EH (cell line): ENCODE measurements around the gene RBFOX2.
"Not testable (repeated sequence)": the region's sequence is repeated elsewhere in the genome, so short reads cannot be mapped to it uniquely, and the experiment has no call there.

Experiments
- DNase-seq: peaks from one replicate; pipeline ENCODE4 v3.0.0-alpha.2; 2015; ENCODE audit warnings: low read depth

The RBFOX2 gene

DNA sequence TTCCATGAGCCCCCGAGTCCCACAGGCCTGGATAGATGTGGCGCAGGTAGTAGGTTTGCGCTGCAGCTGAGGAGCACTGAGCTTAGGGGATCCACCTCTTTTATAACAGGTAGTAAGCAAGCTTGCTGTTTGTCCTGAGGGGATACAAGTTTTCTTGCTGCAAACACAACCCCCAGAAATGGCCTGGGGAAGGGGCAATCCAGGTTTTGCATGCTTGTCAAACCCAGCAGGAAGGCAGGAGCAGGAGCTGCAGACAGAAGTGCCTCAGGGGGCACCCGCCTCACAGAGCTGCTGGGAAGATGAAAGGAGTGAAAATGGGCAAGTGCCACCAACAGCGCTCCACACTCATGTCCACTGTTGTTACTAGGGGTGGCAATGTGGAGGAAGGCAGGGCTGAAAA is 292.5 kb downstream of the RBFOX2 start:
- no peak for DNase-seq

DNA sequence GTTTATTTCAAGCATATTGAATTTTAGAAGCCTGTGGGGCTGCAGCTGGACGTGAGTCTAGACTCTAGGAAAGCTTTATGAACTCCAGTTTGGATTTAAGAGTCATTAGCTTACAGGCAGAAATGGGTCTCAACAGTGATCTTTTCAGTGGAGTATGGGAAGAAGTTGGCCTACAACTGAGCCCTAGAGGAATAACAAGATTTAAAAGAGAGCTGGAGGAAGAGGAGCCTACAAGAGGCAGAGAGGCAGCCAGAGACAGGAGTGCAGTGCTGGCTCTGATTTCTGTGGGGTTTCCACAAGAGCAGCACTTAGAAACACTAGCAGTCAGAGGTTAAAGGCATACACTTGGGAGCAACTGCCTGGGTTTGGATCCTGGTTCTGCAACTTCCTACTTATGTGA is 293.1 kb downstream of the RBFOX2 start:
- no peak for DNase-seq

DNA sequence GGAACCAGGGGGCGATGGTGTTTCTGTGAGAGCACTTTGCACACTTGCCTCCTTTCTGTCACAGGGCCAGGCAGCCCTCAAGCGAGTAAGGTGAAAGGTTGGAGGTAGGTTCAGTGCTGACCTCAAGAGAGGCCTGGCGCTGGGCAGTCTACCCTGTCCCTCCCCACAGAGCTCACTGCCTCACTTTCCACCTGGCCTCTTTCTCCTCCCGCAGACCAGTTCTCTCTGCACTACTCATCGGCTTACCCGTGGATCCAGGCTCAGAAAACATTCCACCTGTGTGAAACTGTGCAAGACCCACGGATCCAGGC is 294.2 kb downstream of the RBFOX2 start:
- DNase-seq: no peak

DNA sequence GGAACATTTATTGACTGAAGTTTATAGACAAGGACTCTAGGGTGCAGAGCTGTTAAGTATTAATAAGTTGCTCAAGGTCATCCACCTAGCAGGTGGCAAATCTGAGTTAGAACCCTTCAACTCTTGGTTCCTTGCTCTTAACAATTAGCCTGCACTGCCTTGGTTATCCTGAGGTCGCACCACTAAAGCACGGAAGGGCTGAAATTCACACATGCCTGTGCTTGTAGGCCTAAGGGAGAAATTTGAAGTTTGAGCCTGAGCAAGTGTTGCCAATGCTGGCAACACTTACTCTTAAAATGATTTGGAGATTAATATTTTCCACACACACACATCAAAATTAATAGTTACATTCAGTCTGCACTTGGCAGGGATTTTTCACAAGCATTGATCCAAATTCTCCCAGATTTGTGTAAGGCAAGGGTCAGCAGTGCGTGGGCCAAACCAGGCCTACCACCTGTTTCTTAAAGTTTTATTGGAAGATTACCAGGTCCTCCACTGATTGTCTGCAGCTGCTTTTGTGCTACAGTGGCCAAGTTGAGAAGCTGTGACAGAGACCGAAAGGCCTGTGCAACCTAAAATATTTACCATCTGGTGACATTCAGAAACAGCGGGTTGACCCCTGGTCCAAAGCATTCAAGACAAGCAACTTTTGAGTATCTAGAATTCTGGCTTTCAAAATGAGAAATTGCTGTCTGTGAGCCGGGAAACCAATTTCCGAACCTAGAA is 294.7 kb downstream of the RBFOX2 start:
- no peak for DNase-seq

DNA sequence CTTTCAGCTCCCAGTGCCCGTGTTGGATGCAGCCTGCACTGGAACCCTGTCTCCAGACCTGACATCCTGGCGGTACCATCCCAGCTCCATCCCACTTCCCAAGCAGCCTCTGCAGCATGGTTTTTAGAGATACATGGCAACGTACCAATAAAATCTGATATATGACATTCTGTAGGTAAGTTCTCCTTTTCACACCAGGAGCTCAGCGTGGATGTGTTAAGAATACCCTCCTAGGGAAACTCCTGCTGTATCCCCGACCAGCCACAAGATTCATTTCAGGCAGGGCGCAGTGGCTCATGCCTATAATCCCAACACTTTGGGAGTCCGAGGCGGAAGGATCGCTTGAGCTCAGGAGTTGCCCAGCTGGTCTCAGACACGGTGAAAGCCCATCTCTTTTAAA is 295.6 kb downstream of the RBFOX2 start:
- DNase-seq: no peak

DNA sequence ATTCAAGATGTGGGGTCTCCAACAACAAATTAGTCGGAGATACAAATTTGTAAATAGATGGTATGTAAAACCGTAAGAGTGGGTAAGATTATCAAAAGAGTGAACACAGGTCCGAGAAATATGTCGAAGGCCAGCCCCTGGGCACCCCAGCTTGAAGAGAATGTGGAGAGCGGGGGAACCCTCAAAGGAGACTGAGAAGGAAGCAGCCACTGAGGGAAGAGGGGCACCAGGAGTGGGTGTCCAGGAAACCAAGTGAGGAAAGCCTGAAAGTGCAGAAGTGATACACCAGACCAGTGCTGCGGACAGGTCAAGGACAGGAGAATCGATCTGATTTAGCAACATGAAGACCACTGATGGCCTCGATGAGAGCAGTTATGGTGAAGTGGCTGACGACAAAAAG is 296.5 kb downstream of the RBFOX2 start:
- DNase-seq: no peak

DNA sequence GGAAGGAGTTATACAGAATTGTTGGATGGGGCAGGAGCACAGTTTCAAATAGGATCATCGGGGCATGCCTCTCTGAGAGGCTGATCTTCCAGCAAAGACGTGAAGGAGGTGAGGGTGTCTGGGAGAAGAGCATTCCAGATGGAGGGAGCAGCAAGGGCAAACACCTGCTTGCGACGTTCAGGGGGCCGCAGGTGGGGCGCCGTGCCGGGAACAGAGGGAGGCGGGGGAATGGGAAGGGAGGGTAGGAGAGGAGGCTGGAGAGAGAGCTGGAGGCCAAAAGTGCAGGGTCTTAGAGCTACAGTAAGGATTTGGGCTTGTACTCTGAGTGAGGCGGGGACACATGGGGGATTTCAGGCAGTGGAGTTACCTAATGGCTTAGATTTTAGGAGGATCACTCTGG is 297.3 kb downstream of the RBFOX2 start:
- DNase-seq: no peak

DNA sequence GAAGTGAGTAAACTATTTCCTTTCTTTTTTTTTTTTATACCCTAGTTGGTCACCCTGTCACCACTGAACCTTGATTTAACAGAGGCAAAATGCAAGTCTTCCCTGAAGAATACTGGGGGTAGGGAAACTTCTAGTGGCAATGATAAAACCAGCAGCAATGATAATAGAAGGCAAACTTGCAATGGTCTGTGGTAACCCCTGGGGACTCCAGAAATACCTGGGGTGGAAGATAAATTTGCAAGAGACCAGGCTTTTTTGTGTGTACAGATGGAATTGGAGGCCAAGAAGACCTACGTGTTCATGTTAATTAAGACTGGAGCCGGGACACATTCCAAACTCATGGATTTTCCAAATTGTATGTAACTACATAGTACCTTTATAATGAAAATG is 299.3 kb downstream of the RBFOX2 start:
- no peak for DNase-seq

DNA sequence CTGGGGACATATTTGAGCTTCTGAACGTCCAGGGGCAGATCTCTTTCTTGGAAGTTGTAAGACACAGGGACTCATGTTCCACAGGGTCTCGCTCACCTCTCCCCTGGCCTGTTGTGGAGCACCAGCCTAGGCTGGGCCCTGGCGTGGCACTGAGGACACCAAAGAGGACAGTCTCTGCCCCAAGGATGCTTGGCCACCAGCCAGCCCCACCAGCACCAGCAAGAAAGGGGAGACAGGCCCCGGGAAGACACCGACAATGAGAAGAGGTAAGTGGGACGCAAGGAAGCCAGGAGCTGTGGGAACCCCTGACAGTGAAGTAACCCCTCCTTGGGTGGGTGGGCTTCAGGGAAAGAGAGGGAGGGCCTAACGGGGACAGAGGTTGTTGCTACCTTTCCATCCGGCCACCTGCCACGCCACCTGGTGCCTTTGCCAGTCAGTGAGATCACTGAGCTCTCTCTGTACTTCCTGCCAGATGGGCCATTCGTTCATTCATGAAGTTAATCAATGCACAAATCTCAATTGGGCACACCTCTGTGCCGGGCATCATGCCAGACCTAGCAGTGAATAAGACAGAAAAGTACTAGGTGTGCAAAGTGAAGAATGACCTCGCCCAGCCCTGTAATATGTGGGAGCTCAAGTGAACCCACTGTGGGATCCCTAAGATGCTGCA is 299.9 kb downstream of the RBFOX2 start:
- DNase-seq: no peak

DNA sequence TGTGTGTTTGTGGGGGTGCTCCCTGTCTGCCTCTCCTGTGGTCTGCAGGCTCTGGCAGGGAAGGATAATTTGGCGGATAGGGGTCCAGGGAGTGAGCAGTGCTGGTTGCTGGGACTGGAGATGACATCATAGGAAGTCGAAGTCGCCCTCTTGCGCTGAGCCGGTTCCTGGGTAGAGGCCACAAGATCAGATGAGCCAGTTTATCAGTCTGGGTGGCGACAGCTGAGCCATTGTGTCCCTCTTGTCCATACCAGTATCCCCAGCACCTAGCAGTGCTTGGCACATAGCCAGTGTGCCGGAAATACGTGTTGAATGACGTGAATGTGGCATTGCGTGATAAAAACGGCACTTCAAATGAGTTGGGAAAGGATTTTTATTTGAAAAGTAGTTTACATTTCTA is 301.2 kb downstream of the RBFOX2 start:
- DNase-seq: no peak

DNA sequence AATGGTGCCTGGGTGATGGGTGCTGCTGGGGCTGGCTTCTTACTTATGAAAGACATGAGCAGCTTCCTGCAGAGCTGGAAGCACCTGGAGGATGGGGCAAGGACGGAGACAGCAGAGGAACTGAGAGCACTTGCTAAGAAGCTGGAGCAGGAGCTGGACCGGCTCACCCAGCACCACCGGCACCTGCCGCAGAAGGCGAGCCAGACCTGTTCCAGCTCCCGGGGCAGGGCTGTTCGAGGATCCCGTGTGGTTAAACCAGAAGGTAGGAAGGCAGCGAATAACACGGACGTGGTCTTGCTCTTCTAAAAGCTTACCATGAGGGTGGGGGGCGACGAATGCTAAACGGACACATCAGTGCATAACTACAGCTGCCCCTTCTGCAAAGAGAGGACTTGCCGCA is 301.7 kb downstream of the RBFOX2 start:
- no peak for DNase-seq

DNA sequence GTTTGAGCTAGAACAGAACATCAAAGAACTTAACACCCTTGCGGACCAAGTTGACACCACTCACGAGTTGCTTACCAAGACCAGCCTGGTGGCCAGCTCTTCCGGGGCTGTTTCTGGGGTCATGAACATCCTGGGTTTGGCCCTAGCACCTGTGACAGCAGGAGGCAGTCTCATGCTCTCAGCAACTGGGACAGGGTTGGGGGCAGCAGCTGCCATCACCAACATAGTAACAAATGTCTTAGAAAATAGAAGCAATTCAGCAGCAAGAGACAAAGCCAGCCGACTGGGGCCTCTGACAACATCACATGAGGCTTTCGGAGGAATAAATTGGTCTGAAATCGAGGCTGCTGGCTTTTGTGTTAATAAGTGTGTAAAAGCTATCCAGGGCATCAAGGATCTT is 302.2 kb downstream of the RBFOX2 start:
- no peak for DNase-seq

DNA sequence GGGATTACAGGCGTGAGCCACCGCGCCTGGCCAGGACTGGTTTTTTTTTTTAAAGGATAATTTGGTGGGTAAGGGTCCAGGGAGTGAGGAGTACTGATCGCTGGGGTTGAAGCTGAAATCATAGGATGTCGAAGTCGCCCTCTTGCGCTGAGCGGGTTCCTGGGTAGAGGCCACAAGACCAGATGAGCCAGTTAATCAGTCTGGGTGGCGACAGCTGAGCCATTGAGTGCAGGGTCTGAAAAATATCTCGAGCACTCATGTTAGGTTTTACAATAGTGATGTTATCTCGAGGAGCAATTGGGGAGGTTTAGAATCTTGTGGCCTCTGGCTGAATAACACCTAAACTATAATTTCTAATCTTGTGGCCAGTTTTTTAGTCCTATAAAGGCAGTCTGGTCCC is 303.1 kb downstream of the RBFOX2 start:
- DNase-seq: no peak

DNA sequence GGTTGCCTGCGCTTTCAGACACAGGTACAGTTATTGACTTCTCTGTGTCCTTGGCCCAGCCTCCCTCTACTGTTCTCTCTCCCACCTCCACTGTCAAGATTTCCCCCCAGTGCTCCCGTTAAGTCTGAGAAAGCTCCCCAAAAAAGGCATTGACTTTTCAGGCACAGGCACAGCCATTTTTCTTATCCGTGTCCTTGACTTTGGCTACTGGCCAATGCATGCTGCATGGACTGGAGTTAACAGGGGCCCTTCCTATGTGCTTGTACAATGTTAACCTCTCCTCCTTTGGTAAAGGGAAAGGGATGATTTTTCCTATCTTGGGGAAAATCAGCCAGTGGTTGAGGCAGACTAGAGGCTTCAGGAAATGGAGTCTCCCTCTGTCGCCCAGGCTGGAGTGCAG is 306.7 kb downstream of the RBFOX2 start:
- DNase-seq: no peak

DNA sequence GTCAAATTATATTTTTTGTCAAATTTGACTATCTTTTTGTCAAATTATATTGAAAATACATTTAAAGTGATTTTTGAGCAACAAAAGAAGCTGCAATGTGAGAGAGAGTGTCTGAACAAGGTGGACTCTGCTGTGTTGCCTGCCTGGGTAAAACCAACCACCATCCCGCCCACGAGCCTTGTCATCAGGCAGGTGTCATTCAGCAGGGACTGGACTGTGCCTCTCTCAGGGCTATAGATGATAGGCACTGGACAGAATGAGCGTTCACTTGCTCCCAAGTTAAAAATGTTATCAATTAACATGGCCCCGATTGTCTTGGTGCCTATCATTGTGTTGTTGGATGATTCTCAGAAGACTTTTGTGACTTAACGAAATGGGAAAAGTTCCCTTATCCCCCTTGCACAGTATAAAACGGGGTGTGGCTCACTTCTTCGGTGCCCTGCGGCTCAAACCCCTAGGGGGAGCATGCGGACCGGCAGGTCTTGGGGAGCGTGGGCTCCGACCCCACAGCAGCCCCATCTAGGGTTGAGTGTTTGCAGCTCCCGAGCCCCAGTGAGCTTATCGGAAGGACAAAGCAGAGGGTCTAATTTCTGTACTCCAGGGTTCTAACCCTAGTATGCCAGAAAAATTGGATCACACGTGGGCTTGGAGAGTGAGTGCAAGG is 309.3 kb downstream of the RBFOX2 start:
- no peak for DNase-seq

DNA sequence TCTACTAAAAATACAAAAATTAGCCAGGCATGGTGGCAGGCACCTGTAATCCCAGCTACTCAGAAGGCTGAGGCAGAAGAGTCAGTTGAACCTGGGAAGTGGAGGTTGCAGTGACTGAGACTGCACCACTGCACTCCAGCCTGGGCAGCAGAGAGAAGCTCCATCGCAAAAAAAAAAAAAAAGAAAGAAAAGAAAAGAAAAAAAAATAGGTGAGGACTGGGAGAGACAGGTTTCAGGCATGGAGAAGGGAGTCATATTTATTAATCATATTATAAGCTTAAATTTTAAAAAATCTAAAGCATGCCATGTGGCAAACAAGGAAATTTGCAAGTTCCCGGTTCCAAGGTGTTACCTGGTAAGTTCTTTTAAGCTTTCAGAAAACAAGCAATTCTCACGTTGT is 311.1 kb downstream of the RBFOX2 start, which contains the start of gene APOL5:
TSS of gene APOL5 (plus strand) at position 301 of the 400 bp plus-strand sequence. CDS start at position 301, 0 bp downstream.
- no peak for DNase-seq

DNA sequence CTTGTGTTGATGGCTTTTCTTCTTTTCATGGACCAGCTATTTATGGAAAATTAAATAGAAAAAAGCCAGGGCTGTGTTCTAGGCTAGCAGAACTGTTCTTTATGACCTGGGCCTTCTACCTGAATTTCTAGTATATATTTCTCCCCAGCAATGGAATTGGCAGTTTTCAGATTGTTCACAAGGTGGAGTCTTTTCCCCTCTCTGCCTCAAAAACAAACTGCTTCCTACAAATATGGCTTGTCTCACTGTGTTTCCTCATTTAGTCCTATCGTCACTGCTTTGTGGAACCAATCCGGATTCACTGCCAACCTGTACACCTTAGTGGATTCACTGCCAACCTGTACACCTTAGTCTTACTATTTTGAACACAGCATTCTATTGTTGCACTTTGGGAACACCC is 316.0 kb downstream of the RBFOX2 start:
- no peak for DNase-seq

DNA sequence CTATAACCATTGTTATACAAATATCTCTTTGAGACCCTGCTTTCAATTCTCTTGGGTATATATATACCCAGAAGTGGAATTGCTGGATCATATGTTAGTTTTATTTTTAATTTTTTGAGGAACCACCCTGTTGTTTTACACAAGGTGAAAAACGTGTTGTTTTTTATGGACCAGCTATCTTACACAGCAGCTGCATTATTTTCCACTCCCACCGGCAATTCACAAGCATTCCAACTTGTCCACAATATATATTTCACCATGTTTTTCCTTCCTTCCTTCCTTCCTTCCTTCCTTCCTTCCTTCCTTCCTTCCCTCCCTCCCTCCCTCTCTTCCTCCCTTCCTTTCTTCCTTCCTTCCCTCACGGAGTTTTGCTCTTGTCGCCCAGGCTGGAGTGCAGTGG is 317.3 kb downstream of the RBFOX2 start:
- no peak for DNase-seq

DNA sequence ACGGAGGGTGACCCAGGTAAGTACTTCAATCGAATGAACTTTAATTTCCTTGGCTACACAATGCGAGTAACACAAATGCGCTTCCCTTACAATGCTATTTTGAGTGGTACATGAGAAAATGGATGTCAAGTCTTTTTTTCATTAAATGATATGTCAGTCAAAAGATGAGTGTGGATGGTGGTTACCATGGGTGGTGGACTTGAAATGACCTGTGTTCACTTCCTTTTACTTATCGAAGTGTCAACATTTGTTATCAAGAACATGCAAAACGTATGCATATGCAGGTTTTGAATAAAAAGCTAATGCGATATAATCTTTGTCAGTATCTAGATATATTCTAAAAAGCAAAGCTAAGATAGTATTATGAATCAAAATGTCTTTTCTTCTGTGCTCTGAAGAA is 319.7 kb downstream of the RBFOX2 start:
- no peak for DNase-seq

DNA sequence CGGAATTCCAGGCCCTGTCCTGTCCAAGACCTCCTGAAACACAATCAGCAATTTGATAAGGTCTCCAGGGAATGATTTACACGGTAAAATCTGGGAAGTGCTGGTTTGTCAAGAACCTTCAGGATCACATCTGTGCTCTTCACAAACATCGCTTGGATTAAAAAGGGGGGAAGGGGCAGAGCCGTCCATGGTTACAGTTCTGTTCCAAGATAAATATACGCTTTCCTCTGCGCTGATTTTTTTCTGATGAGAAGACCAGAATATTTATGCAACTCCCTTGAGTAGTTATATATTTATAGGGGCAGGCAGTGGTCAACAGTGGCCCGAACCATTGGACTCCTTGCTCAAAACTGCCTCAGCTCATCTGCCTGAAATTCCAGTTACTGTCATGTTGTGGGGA is 320.2 kb downstream of the RBFOX2 start:
- no peak for DNase-seq

DNA sequence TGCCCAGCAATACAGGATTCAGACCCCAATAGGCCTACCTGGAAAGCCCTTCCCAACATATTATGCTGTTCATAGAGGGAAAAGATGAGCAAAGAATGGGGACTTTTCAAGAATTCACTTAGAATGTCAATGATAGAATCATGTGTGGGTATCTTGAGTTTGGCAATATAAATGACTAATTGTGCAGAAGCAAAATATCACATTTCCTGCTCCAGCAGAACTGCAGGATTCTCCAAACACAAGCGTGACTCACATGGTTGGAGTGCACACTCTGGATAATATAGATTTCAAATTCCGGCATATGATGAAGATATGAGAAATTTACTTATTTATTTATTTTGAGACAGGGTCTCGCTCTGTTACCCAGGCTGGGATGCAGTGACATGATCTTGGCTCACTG is 323.5 kb downstream of the RBFOX2 start:
- peak; percentile 90 for DNase-seq

DNA sequence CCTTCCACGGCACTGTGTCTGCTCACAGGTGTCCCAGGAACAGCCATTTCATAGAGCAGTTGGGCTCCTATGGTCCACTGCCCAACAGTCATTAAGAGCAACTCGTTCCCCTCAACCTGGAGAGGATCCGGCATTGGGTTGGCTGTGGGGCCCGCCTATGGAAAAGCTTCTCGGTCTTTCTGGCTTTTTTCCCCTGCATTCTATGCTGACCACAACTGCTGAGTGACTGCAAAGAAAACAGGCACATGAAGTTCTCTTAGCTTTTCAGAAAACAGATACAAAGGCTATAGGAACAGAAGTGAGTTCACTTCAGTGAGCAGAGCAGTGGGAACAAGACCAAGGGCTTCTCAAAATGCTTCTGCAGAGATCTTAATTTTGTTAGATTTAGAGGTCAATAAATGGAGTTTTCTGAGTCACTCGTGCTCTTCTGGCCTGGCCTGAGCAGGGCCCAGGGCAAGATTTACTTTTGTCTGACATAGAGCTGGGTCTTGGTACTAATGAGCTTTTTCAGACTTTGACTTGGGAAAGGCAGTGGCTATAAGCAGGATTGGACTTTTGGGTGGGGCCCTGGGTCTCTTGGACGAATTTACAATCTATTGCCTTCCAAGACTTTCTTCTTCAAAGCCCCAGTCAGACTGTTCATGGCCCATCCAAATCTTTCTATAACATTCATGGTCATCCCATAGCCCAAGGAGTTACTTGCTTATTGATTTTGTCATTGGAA is 324.6 kb downstream of the RBFOX2 start:
- peak; percentile 31 for DNase-seq

DNA sequence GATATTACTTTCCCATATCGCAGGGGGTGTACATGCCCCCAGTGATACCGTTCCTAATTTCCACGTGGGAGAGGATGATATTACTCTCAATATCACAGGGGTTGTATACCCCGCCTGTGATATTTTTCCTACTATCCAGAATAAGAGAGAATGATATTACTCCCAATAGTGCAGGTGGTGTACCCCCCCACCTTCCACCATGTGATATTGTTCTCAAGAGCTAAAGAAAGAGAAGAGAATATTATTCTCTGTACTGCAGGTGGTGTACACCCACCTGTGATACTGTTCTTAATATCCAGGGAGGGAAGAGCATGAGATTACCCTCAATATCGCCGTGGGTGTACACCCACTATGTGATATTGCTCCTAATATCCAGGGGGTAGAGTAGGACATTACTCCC is 328.8 kb downstream of the RBFOX2 start:
- DNase-seq: not testable (repeated sequence)
